B cell (primary cell): ENCODE data around the gene MVB12B.

Experiments used
- EZH2 ChIP-seq: IDR thresholded peaks from 2 replicates; pipeline ENCODE4 v1.6.1; 2012; ENCODE audit warnings: borderline replicate concordance, low read depth, mild to moderate bottlenecking, moderate library complexity, low read length; ENCODE audit not compliant: insufficient read depth, poor library complexity, severe bottlenecking
- TF ChIP-seq, protein P1 (sequence below): fragments of 200-600 bp; IDR thresholded peaks from one replicate; pipeline ENCODE4 v1.8.0; 2022; ENCODE audit warnings: antibody characterized with exemption, mild to moderate bottlenecking

DNA sequence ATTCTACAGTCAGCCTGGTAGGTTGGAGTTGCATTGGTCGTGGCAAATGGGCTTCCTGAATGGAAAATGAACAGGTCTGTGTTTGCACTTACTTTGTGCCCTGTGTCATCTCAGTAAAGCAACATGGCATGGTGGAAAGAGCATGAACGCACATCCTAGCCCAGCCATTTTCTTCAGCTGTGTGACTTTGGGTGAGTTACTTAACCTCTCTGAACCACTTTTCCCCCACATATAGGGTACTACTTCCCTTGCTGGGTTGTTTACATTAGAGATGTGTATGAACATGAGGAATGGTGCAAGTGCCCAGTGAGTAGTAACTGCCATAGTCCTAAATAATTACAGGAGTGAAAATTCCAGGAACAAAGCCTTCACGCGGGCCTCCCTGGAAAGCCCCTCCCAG, 83.6 kb downstream of the MVB12B start:
- TF ChIP-seq, protein P1, sequence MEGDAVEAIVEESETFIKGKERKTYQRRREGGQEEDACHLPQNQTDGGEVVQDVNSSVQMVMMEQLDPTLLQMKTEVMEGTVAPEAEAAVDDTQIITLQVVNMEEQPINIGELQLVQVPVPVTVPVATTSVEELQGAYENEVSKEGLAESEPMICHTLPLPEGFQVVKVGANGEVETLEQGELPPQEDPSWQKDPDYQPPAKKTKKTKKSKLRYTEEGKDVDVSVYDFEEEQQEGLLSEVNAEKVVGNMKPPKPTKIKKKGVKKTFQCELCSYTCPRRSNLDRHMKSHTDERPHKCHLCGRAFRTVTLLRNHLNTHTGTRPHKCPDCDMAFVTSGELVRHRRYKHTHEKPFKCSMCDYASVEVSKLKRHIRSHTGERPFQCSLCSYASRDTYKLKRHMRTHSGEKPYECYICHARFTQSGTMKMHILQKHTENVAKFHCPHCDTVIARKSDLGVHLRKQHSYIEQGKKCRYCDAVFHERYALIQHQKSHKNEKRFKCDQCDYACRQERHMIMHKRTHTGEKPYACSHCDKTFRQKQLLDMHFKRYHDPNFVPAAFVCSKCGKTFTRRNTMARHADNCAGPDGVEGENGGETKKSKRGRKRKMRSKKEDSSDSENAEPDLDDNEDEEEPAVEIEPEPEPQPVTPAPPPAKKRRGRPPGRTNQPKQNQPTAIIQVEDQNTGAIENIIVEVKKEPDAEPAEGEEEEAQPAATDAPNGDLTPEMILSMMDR: no peak
- no peak for TF ChIP-seq EZH2
